Pancreas (tissue), 10 donors: ENCODE measurements around the gene SPATA31D1. TPM values are rescaled to one million over a fixed set of nuclear protein-coding genes. Genes with fewer than 3 reads are reported as not detected.

ENCODE experiments used
- ATAC-seq, 4 donors: fragments of 200-7000 bp; cut with Tn5 transposase; one replicate each; pipeline versions ENCODE4 v1.8.0 to v1.9.1; 2020; ENCODE audit warnings: mild to moderate bottlenecking in 4 of 4, moderate library complexity in 4 of 4
- DNase-seq, 6 donors: peaks; one replicate each; pipeline ENCODE4 v3.0.0-alpha.2; 2020
- FAIRE-seq: peaks from 2 replicates; lab custom pipeline; 2012; peaks lifted over from hg19 to GRCh38; lab: Jason Lieb, UNC
- H3K27ac ChIP-seq, 4 donors: fragments of 200-600 bp; sonication (generic); 1 replicate in 3 of 4; 2 replicates in 1 of 4; pipeline versions ENCODE4 v1.5.0 to v1.8.0; 2020
- H3K27me3 ChIP-seq, 4 donors: fragments of 200-600 bp; one replicate each; pipeline ENCODE4 v1.8.0; 2021
- H3K36me3 ChIP-seq, 3 donors: fragments of 200-600 bp; sonication (generic) in 1 of 3; one replicate each; pipeline versions ENCODE4 v1.5.0 to v1.8.0; 2020 to 2021
- H3K4me1 ChIP-seq, 3 donors: fragments of 200-600 bp; one replicate each; pipeline ENCODE4 v1.8.0; 2021
- H3K4me3 ChIP-seq, 4 donors: fragments of 200-600 bp; sonication (generic) in 2 of 4; one replicate each; pipeline versions ENCODE4 v1.5.0 to v1.8.0; 2020 to 2021
- H3K9me3 ChIP-seq, 4 donors: fragments of 200-600 bp; one replicate each; pipeline ENCODE4 v1.8.0; 2021
- CTCF ChIP-seq, 4 donors: fragments of 200-600 bp; sonication (generic) in 3 of 4; IDR thresholded peaks; one replicate each; pipeline versions ENCODE4 v1.5.0 to v1.8.0; 2021; ENCODE audit warnings: antibody characterized with exemption in 4 of 4
- WGBS, 2 donors: extraction: QIAGEN DNeasy Blood & Tissue Kit; methylation state at CpG; one replicate each; pipeline ENCODE4 v1.1.7; 2013; 5-methylcytosine and 5-hydroxymethylcytosine counted together
- intact Hi-C, 3 donors: fragments of 100-400 bp; cut with DNase I; formaldehyde crosslinking; loops; one replicate each; pipeline versions ENCODE4 v1.11.1 to v1.14.2; 2022
- polyA plus RNA-seq, 2 donors: library from polyadenylated mRNA; stranded (reverse); fragments of 200-250 nt; gene quantifications; one replicate each; pipeline ENCODE4 v1.2.3, GENCODE V29; 2013
- total RNA-seq, 6 donors: library from RNA; stranded (reverse); fragmentation: NEBNext Ultra II Directional in 4 of 6; extraction: Animal tissue kit (Norgen Biotek cat#: 25700) in 4 of 6; gene quantifications; one replicate each; pipeline versions ENCODE4 v1.2.1 to v1.2.4, GENCODE V29; 2021 to 2023
- donor health status: healthy with polysubstance abuse.
- donor health status: DM: no; HTN: no; CAD: no; lungs with moderate emphysema.
- donor health status: DM: no; HTN: no; CAD: no.
- donor health status: control.
- donor health status: control.
- donor health status: Bipolar disorder and iron deficiency.
- donor health status: DM: yes; HTN: yes; CAD: no.
- donor health status: DM: no; HTN: no; CAD: no.
- donor health status: DM: no; HTN: no; CAD: no.
- donor health status: DM: yes; HTN: yes; CAD: no.

Gene SPATA31D1
- total and polyA plus RNA-seq, 8 donors = not detected

GRCh38 chr9:81979196-81979595, 9.4 kb upstream of the SPATA31D1 start:
- H3K36me3 ChIP-seq = no peaks in the 10 kb centered on the region
- no peaks in the 10 kb centered on the region for H3K4me1 ChIP-seq
- no peak overlapping the region for H3K4me3 ChIP-seq
- FAIRE-seq = no peak
- no peaks in the 10 kb centered on the region for H3K27me3 ChIP-seq
- no peak for TF ChIP-seq CTCF (IDR thresholded peaks at IDR 0.05)
- no peak for ATAC-seq
- no peak for DNase-seq
- 61 to 67% methylated on average over 2 of the region's 2 CpGs for WGBS, 2 donors
- H3K9me3 ChIP-seq = no peaks in the 10 kb centered on the region
- intact Hi-C loops = no loop called here
- H3K27ac ChIP-seq = no peak overlapping the region

GRCh38 chr9:81980568-81980967, 8.0 kb upstream of the SPATA31D1 start:
- intact Hi-C loops = no loop called here
- ATAC-seq (no peak), FAIRE-seq (no peak), DNase-seq (no peak)
- TF ChIP-seq CTCF (IDR thresholded peaks at IDR 0.05) = no peak
- Histone ChIP-seq H3K4me1 (no peaks in the 10 kb centered on the region), H3K36me3 (no peaks in the 10 kb centered on the region), H3K9me3 (no peaks in the 10 kb centered on the region), H3K27ac (no peak overlapping the region), H3K27me3 (no peaks in the 10 kb centered on the region), H3K4me3 (no peak overlapping the region)

- Histone ChIP-seq H3K9me3 (no peaks in the 10 kb centered on the region), H3K27ac (no peak overlapping the region), H3K4me1 (no peaks in the 10 kb centered on the region), H3K4me3 (no peak overlapping the region), H3K27me3 (no peaks in the 10 kb centered on the region), H3K36me3 (no peaks in the 10 kb centered on the region)
- 84 to 93% methylated on average over 4 of the region's 4 CpGs for WGBS, 2 donors
- intact Hi-C loops = no loop called here
- FAIRE-seq (no peak), ATAC-seq (no peak), DNase-seq (no peak)
- no peak for TF ChIP-seq CTCF (IDR thresholded peaks at IDR 0.05)
These were observed 6.7 kb upstream of the SPATA31D1 start for GRCh38 chr9:81981883-81982282.

GRCh38 chr9:81984928-81985327, 3.6 kb upstream of the SPATA31D1 start:
- ATAC-seq (no peak), FAIRE-seq (no peak), DNase-seq (no peak)
- Histone ChIP-seq H3K4me3 (no peak overlapping the region), H3K9me3 (no peaks in the 10 kb centered on the region), H3K36me3 (no peaks in the 10 kb centered on the region), H3K4me1 (no peaks in the 10 kb centered on the region), H3K27ac (no peak overlapping the region), H3K27me3 (no peaks in the 10 kb centered on the region)
- intact Hi-C loops = no loop called here
- no peak for TF ChIP-seq CTCF (IDR thresholded peaks at IDR 0.05)
- 63 to 82% methylated on average over 6 of the region's 6 CpGs for WGBS, 2 donors

GRCh38 chr9:81986051-81986450, 2.5 kb upstream of the SPATA31D1 start:
- FAIRE-seq (no peak), ATAC-seq (no peak), DNase-seq (no peak)
- H3K4me3 ChIP-seq = no peak overlapping the region
- H3K36me3 ChIP-seq = no peaks in the 10 kb centered on the region
- H3K4me1 ChIP-seq = no peaks in the 10 kb centered on the region
- intact Hi-C loops = no loop called here
- 58 to 76% methylated on average over 1 of the region's 1 CpG for WGBS, 2 donors
- no peak overlapping the region for H3K27ac ChIP-seq
- TF ChIP-seq CTCF (IDR thresholded peaks at IDR 0.05) = no peak
- H3K9me3 ChIP-seq = no peaks in the 10 kb centered on the region
- no peaks in the 10 kb centered on the region for H3K27me3 ChIP-seq
